ENCODE results near the gene TAGLN3.

DNA sequence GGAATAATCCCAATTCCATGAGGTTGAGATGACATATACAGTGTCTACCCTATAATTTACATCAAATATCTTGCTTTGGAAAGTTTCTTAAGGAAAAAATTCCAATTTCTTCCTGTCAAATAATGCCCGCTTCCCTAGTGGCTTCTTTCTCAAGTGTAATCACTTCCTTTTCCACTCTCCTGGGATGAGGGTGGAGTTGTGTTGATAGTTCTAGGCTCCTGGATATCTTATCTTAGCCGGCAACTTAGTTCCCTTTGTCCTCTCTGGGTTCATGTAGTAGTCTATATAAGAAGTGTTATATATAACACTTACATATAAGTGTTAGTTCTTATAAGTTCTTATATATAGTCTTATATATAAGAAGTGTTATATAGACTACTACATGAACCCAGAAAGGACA lies 10.9 kb downstream of the TAGLN3 start:
- TF ChIP-seq, protein P1, sequence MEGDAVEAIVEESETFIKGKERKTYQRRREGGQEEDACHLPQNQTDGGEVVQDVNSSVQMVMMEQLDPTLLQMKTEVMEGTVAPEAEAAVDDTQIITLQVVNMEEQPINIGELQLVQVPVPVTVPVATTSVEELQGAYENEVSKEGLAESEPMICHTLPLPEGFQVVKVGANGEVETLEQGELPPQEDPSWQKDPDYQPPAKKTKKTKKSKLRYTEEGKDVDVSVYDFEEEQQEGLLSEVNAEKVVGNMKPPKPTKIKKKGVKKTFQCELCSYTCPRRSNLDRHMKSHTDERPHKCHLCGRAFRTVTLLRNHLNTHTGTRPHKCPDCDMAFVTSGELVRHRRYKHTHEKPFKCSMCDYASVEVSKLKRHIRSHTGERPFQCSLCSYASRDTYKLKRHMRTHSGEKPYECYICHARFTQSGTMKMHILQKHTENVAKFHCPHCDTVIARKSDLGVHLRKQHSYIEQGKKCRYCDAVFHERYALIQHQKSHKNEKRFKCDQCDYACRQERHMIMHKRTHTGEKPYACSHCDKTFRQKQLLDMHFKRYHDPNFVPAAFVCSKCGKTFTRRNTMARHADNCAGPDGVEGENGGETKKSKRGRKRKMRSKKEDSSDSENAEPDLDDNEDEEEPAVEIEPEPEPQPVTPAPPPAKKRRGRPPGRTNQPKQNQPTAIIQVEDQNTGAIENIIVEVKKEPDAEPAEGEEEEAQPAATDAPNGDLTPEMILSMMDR (IDR thresholded peaks at IDR 0.05; ENCODE audit: insufficient read depth, low read length, poor library complexity, severe bottlenecking) = no peak
- no peak for TF ChIP-seq EZH2phosphoT487 (conservative IDR thresholded peaks at IDR 0.05; ENCODE audit: low read length)

Measured in SU-DHL-6 (cell line).